ENCODE results near the gene STAB1. TPM values are rescaled to one million over a fixed set of nuclear protein-coding genes. Genes with fewer than 3 reads are reported as not detected.

Gene STAB1
- total and polyA plus RNA-seq, 2 of the 13 experiments (the other 11 are each of a cell fraction or from before 2014, with no cell fraction given): 0.09 to 0.34 TPM

DNA sequence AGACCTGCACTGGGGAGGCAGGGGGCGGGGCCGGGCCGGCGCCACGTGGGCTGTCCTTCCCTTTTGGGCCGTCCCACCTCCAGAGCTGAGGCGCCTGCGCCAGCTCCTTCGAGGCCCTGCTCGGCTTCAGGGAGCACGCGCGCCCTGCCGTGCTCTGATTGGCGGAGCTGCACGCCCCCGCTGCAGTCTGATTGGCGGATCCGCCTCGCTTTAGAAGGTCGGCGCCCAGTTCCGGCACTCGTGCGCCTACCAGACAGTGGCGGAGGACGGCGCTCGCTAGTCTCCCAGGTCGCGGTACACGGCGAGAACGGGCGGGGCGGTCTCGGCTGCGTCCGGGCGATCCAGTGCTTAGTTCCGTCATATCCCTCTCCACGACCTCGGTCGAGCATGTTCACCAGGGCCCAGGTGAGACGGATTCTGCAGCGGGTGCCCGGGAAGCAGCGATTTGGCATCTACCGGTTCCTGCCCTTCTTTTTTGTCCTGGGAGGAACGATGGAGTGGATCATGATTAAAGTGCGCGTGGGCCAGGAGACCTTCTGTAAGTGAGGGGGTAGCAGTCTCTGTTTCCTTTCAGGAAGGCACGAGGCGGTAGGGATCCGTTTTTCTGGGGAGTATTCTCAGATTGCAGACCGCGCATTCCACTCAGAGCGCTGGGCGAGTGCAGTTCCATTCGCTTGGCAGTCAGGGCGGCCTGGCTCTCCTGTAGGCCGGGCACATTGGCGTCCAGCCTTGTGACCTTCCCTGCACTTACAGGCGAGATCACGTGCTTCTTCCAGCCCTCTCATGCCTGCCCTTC is 41.4 kb downstream of the STAB1 start, which contains the start of gene UQCC5 (continued):
- no peak for TF ChIP-seq HOXA7 (CRISPR knock-in tag; IDR thresholded peaks at IDR 0.05)
- TF ChIP-seq ZBTB3 (CRISPR knock-in tag; IDR thresholded peaks at IDR 0.05; ENCODE audit: borderline replicate concordance, low read depth): no peak; the same call in 1 of the 2 replicates
- TF ChIP-seq, protein P1, sequence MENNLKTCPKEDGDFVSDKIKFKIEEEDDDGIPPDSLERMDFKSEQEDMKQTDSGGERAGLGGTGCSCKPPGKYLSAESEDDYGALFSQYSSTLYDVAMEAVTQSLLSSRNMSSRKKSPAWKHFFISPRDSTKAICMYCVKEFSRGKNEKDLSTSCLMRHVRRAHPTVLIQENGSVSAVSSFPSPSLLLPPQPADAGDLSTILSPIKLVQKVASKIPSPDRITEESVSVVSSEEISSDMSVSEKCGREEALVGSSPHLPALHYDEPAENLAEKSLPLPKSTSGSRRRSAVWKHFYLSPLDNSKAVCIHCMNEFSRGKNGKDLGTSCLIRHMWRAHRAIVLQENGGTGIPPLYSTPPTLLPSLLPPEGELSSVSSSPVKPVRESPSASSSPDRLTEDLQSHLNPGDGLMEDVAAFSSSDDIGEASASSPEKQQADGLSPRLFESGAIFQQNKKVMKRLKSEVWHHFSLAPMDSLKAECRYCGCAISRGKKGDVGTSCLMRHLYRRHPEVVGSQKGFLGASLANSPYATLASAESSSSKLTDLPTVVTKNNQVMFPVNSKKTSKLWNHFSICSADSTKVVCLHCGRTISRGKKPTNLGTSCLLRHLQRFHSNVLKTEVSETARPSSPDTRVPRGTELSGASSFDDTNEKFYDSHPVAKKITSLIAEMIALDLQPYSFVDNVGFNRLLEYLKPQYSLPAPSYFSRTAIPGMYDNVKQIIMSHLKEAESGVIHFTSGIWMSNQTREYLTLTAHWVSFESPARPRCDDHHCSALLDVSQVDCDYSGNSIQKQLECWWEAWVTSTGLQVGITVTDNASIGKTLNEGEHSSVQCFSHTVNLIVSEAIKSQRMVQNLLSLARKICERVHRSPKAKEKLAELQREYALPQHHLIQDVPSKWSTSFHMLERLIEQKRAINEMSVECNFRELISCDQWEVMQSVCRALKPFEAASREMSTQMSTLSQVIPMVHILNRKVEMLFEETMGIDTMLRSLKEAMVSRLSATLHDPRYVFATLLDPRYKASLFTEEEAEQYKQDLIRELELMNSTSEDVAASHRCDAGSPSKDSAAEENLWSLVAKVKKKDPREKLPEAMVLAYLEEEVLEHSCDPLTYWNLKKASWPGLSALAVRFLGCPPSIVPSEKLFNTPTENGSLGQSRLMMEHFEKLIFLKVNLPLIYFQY (CRISPR knock-in tag; IDR thresholded peaks at IDR 0.05; ENCODE audit: borderline replicate concordance): peak; percentile 73; the same call in 1 of the 2 replicates
- no peak for TF ChIP-seq MAFK (conservative IDR thresholded peaks at IDR 0.05 in 1 of 2, IDR thresholded peaks at IDR 0.05 in 1 of 2; ENCODE audit: low read length in 2 of 2)
- TF ChIP-seq ZNF382 (CRISPR knock-in tag; IDR thresholded peaks at IDR 0.05; ENCODE audit: borderline replicate concordance): no peak
- TF ChIP-seq ZNF572 (CRISPR knock-in tag; IDR thresholded peaks at IDR 0.05): no peak
- no peak for TF ChIP-seq ZNF660 (CRISPR knock-in tag; IDR thresholded peaks at IDR 0.05; ENCODE audit: borderline replicate concordance, low read depth)
- TF ChIP-seq BRD4 (CRISPR knock-in tag; IDR thresholded peaks at IDR 0.05): 0 out of 2 replicates have a peak, but pooled peaks have one; percentile 13
- TF ChIP-seq ZNF101 (CRISPR knock-in tag; IDR thresholded peaks at IDR 0.05; ENCODE audit: borderline replicate concordance, low read depth): 0 out of 2 replicates have a peak, but pooled peaks have one; percentile 78
- TF ChIP-seq ZNF703 (CRISPR knock-in tag; IDR thresholded peaks at IDR 0.05; ENCODE audit: borderline replicate concordance): no peak
- TF ChIP-seq ZNF331 (CRISPR knock-in tag; IDR thresholded peaks at IDR 0.05): no peak; the same call in 1 of the 2 replicates
- no peak for TF ChIP-seq ZFYVE20 (CRISPR knock-in tag; IDR thresholded peaks at IDR 0.05; ENCODE audit: borderline replicate concordance, low read depth)
- no peak; the same call in 1 of the 2 replicates for TF ChIP-seq ZNF644 (CRISPR knock-in tag; IDR thresholded peaks at IDR 0.05; ENCODE audit: low read depth)
- TF ChIP-seq NFATC3 (CRISPR knock-in tag; IDR thresholded peaks at IDR 0.05): 0 out of 2 replicates have a peak, but pooled peaks have one; percentile 78
- no peak for TF ChIP-seq RBAK (CRISPR knock-in tag; IDR thresholded peaks at IDR 0.05)
- TF ChIP-seq, protein P2, sequence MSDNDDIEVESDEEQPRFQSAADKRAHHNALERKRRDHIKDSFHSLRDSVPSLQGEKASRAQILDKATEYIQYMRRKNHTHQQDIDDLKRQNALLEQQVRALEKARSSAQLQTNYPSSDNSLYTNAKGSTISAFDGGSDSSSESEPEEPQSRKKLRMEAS (IDR thresholded peaks at IDR 0.05): peak; percentile 93
- TF ChIP-seq RCOR2 (CRISPR knock-in tag; IDR thresholded peaks at IDR 0.05): 0 out of 2 replicates have a peak, but pooled peaks have one; percentile 26
- TF ChIP-seq GFI1 (CRISPR knock-in tag; IDR thresholded peaks at IDR 0.05; ENCODE audit: borderline replicate concordance): 0 out of 2 replicates have a peak, but pooled peaks have one; percentile 43
- no peak for TF ChIP-seq NFRKB (IDR thresholded peaks at IDR 0.05)
- no peak for TF ChIP-seq ZNF496 (CRISPR knock-in tag; IDR thresholded peaks at IDR 0.05; ENCODE audit: insufficient replicate concordance)
- TF ChIP-seq ZNF720 (CRISPR knock-in tag; IDR thresholded peaks at IDR 0.05): no peak
- TF ChIP-seq ZFP1 (CRISPR knock-in tag; IDR thresholded peaks at IDR 0.05): no peak
- no peak for TF ChIP-seq CHD4 (IDR thresholded peaks at IDR 0.05; ENCODE audit: borderline replicate concordance, low read length)
- TF ChIP-seq ONECUT2 (CRISPR knock-in tag; IDR thresholded peaks at IDR 0.05): 0 out of 2 replicates have a peak, but pooled peaks have one; percentile 13
- TF ChIP-seq, protein P3, sequence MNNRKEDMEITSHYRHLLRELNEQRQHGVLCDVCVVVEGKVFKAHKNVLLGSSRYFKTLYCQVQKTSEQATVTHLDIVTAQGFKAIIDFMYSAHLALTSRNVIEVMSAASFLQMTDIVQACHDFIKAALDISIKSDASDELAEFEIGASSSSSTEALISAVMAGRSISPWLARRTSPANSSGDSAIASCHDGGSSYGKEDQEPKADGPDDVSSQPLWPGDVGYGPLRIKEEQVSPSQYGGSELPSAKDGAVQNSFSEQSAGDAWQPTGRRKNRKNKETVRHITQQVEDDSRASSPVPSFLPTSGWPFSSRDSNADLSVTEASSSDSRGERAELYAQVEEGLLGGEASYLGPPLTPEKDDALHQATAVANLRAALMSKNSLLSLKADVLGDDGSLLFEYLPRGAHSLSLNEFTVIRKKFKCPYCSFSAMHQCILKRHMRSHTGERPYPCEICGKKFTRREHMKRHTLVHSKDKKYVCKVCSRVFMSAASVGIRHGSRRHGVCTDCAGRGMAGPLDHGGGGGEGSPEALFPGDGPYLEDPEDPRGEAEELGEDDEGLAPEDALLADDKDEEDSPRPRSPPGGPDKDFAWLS (CRISPR knock-in tag; IDR thresholded peaks at IDR 0.05; ENCODE audit: borderline replicate concordance): no peak

Data from HepG2 (cell line).